CD14-positive monocyte (primary cell): ENCODE results near the gene PTGS1. TPM values are rescaled to one million over a fixed set of nuclear protein-coding genes. Genes with fewer than 3 reads are reported as not detected.

Experiments
- DNase-seq, 3 donors: peaks; one replicate each; pipeline ENCODE4 v3.0.0-alpha.2; 2011 to 2022
- H2AFZ ChIP-seq: 2 replicates; pipeline ENCODE4 v1.6.0; 2012; ENCODE audit warnings: mild to moderate bottlenecking, low read depth, low read length, inconsistent platforms; ENCODE audit not compliant: insufficient read depth, poor library complexity, severe bottlenecking
- H3K27ac ChIP-seq, 2 donors: 1 replicate in 1 of 2; 2 replicates in 1 of 2; pipeline ENCODE4 v1.5.1; 2012 to 2013; ENCODE audit warnings: low read length in 2 of 2, control low read depth in 1 of 2, inconsistent platforms in 1 of 2, low read depth in 1 of 2, mild to moderate bottlenecking in 1 of 2
- H3K27me3 ChIP-seq, 2 donors: one replicate each; pipeline versions ENCODE4 v1.6.0 to v1.6.1; 2011 to 2013; ENCODE audit warnings: low read length in 2 of 2; ENCODE audit not compliant: control insufficient read depth in 2 of 2, insufficient read depth in 2 of 2
- H3K36me3 ChIP-seq, 2 donors: replicated peaks in 1 of 2; 1 replicate in 1 of 2; 2 replicates in 1 of 2; pipeline versions ENCODE4 v1.5.1 to v1.6.1; 2012 to 2013; ENCODE audit warnings: low read length in 2 of 2, control low read depth in 1 of 2, inconsistent platforms in 1 of 2, mild to moderate bottlenecking in 1 of 2; ENCODE audit not compliant: insufficient read depth in 2 of 2, control insufficient read depth in 1 of 2
- H3K4me1 ChIP-seq, 2 donors: 1 replicate in 1 of 2; 2 replicates in 1 of 2; pipeline versions ENCODE4 v1.5.1 to v1.6.1; 2012 to 2013; ENCODE audit warnings: low read length in 2 of 2, control low read depth in 1 of 2, inconsistent platforms in 1 of 2, mild to moderate bottlenecking in 1 of 2, moderate library complexity in 1 of 2; ENCODE audit not compliant: insufficient read depth in 2 of 2, control insufficient read depth in 1 of 2
- H3K4me2 ChIP-seq: replicated peaks from 2 replicates; pipeline ENCODE3; 2012; ENCODE audit warnings: low read length, moderate library complexity, mild to moderate bottlenecking; ENCODE audit not compliant: poor library complexity, severe bottlenecking; ENCODE audit errors: extremely low read depth
- H3K4me3 ChIP-seq, 3 experiments: fragments of 200-600 bp in 1 of 3; sonication (generic) in 1 of 3; replicated peaks in 1 of 3; 1 replicate in 2 of 3; 2 replicates in 1 of 3; pipeline ENCODE4 v1.5.1; 2011 to 2013; ENCODE audit warnings: low read length in 3 of 3, mild to moderate bottlenecking in 3 of 3, control low read depth in 2 of 3, low read depth in 2 of 3, inconsistent platforms in 1 of 3, moderate library complexity in 1 of 3
- H3K79me2 ChIP-seq: 2 replicates; pipeline ENCODE4 v1.6.0; 2012; ENCODE audit warnings: mild to moderate bottlenecking, control low read depth, inconsistent platforms, low read length, moderate library complexity; ENCODE audit not compliant: insufficient read depth
- H3K9ac ChIP-seq: 2 replicates; pipeline ENCODE4 v1.6.0; 2017; ENCODE audit warnings: low read length, mild to moderate bottlenecking; ENCODE audit not compliant: insufficient read depth, poor library complexity, severe bottlenecking
- H3K9me3 ChIP-seq, 2 donors: replicated peaks in 1 of 2; 1 replicate in 1 of 2; 2 replicates in 1 of 2; pipeline versions ENCODE4 v1.5.1 to v1.6.1; 2012 to 2013; ENCODE audit warnings: low read length in 2 of 2, control low read depth in 1 of 2; ENCODE audit not compliant: control insufficient read depth in 1 of 2, insufficient read depth in 1 of 2
- H4K20me1 ChIP-seq: 2 replicates; pipeline ENCODE4 v1.6.0; 2012; ENCODE audit warnings: mild to moderate bottlenecking, low read length, control low read depth, moderate library complexity; ENCODE audit not compliant: insufficient read depth
- H3K27ac Mint-ChIP-seq, 7 donors: one replicate each; pipeline ENCODE4 v1.8.0; 2020; ENCODE audit warnings: mild to moderate bottlenecking in 7 of 7, mixed read lengths in 7 of 7, moderate library complexity in 6 of 7, inconsistent platforms in 2 of 7
- H3K27me3 Mint-ChIP-seq, 3 donors: one replicate each; pipeline ENCODE4 v1.8.0; 2021 to 2022; ENCODE audit warnings: low read depth in 3 of 3, mild to moderate bottlenecking in 3 of 3, mixed read lengths in 3 of 3, moderate library complexity in 3 of 3, inconsistent platforms in 1 of 3
- H3K36me3 Mint-ChIP-seq, 2 donors: one replicate each; pipeline ENCODE4 v1.8.0; 2020; ENCODE audit warnings: mixed read lengths in 2 of 2, inconsistent platforms in 1 of 2, mild to moderate bottlenecking in 1 of 2
- H3K4me1 Mint-ChIP-seq: one replicate; pipeline ENCODE4 v1.8.0; 2020; ENCODE audit warnings: mild to moderate bottlenecking, mixed read lengths
- H3K4me3 Mint-ChIP-seq, 2 donors: one replicate each; pipeline ENCODE4 v1.8.0; 2020; ENCODE audit warnings: mild to moderate bottlenecking in 2 of 2, mixed read lengths in 2 of 2, moderate library complexity in 1 of 2
- H3K9me3 Mint-ChIP-seq, 7 donors: one replicate each; pipeline ENCODE4 v1.8.0; 2020 to 2022; ENCODE audit warnings: mixed read lengths in 7 of 7, mild to moderate bottlenecking in 6 of 7, moderate library complexity in 6 of 7, inconsistent platforms in 2 of 7
- CTCF ChIP-seq: fragments of 200-600 bp; IDR thresholded peaks from one replicate; pipeline ENCODE4 v1.8.0; 2022; ENCODE audit warnings: antibody characterized with exemption, mild to moderate bottlenecking
- WGBS: methylation state at CpG from one replicate; pipeline ENCODE4 v1.1.5; 2013; ENCODE audit warnings: missing lambda C conversion rate; ENCODE audit not compliant: insufficient coverage; 5-methylcytosine and 5-hydroxymethylcytosine counted together
- intact Hi-C, 2 donors: fragments of 100-400 bp; cut with micrococcal nuclease; formaldehyde crosslinking; loops; one replicate each; pipeline versions ENCODE4 v1.15.0 to v1.15.1; 2023
- polyA plus RNA-seq, 3 donors: library from polyadenylated mRNA; depleted of rRNA in 1 of 3; unstranded in 2 of 3; stranded (reverse) in 1 of 3; fragments of 300-500 nt in 2 of 3; fragments of >200 nt in 1 of 3; fragmentation: Illumina TruSeq in 2 of 3; gene quantifications; 1 replicate in 2 of 3; 2 replicates in 1 of 3; pipeline ENCODE4 v1.2.3, GENCODE V29; 2012 to 2021

Gene PTGS1
- polyA plus RNA-seq, 3 donors = 17.9 to 27.8 (median 20.5) TPM

GRCh38 chr9:122332644-122333043 is 38.2 kb upstream of the PTGS1 start:
- H3K27ac Mint-ChIP-seq = no peak overlapping the region
- intact Hi-C loops = no loop called here
- Histone ChIP-seq H2AFZ (no peak overlapping the region), H3K9me3 (no peaks in the 10 kb centered on the region), H3K79me2 (no peaks in the 10 kb centered on the region), H3K4me2 (no peak overlapping the region), H3K36me3 (peaks cover 2 to 16% of the 10 kb centered on the region in 2 donors), H3K27me3 (no peaks in the 10 kb centered on the region), H3K9ac (no peak overlapping the region), H4K20me1 (no peaks in the 10 kb centered on the region), H3K4me1 (no peaks in the 10 kb centered on the region), H3K4me3 (no peak overlapping the region), H3K27ac (no peak overlapping the region)
- TF ChIP-seq CTCF = no peak
- H3K36me3 Mint-ChIP-seq = peaks cover 11 to 17% of the 10 kb centered on the region in 2 donors
- H3K9me3 Mint-ChIP-seq = no peaks in the 10 kb centered on the region
- WGBS = 96% methylated on average over 3 of the region's 7 CpGs
- H3K4me1 Mint-ChIP-seq = peaks cover 4% of the 10 kb centered on the region
- no peak overlapping the region for H3K4me3 Mint-ChIP-seq
- H3K27me3 Mint-ChIP-seq = peaks cover 0 to 5% (median 0%) of the 10 kb centered on the region in 3 donors
- no peak for DNase-seq

- Histone ChIP-seq H3K79me2 (no peaks in the 10 kb centered on the region), H3K9me3 (no peaks in the 10 kb centered on the region), H3K4me1 (no peaks in the 10 kb centered on the region), H4K20me1 (no peaks in the 10 kb centered on the region), H3K27ac (no peak overlapping the region), H3K4me3 (no peak overlapping the region), H3K4me2 (no peak overlapping the region), H3K9ac (no peak overlapping the region), H3K27me3 (no peaks in the 10 kb centered on the region), H3K36me3 (peaks cover 2 to 16% of the 10 kb centered on the region in 2 donors), H2AFZ (no peak overlapping the region)
- Mint-ChIP-seq H3K4me1 (peaks cover 4% of the 10 kb centered on the region), H3K4me3 (no peak overlapping the region), H3K27ac (peak overlapping the region in 2 of 7 donors; percentile 17 to 90), H3K9me3 (no peaks in the 10 kb centered on the region), H3K27me3 (peaks cover 0 to 5% (median 0%) of the 10 kb centered on the region in 3 donors), H3K36me3 (peaks cover 9 to 11% of the 10 kb centered on the region in 2 donors)
- DNase-seq = no peak
- TF ChIP-seq CTCF = no peak
- intact Hi-C loops = no loop called here
- WGBS = 60% methylated on average over 1 of the region's 10 CpGs
Observed at GRCh38 chr9:122333169-122333808, 37.5 kb upstream of the PTGS1 start.
